Measurements from ENCODE around the gene ZBTB20.

The ZBTB20 gene

DNA sequence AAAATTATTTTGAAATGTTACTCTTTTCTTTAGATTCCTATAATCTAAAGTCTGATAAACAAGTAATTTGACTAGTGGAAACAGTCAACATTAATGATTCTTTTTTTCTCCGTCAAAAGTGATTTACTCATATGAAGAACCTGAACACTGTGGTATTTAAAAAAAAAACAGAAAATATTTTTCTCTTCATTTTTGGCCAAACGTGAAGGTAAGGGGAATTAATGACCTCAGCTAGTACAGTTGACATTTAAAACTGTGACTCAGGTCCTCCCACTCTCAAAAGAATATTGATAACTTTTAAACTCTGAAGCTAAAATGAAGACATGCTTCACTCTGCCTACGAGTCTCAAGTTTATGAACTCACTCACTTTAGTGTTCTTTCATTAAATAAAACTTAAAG is 818.7 kb downstream of the ZBTB20 start:
- DNase-seq (ENCODE audit: low read depth) = no peak

DNA sequence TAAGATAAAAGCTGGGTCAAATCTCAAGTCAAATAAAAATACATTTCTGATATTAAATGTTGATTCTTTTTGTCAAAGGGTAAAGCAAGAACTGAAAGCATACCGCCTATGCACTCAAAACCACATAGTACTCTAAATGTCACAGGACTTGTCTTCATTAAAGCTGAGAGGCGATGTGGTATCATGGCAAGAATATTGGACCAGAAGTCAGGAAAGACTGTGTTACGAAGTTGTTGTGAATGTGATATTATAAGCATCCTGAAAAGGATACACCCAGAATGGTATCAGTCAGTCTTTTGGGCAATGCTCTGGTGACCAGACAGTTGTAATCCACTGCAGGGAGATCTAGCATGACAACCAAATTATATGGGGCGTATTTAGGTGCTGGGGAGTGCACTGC is 819.4 kb downstream of the ZBTB20 start:
- no peak for DNase-seq (ENCODE audit: low read depth)

DNA sequence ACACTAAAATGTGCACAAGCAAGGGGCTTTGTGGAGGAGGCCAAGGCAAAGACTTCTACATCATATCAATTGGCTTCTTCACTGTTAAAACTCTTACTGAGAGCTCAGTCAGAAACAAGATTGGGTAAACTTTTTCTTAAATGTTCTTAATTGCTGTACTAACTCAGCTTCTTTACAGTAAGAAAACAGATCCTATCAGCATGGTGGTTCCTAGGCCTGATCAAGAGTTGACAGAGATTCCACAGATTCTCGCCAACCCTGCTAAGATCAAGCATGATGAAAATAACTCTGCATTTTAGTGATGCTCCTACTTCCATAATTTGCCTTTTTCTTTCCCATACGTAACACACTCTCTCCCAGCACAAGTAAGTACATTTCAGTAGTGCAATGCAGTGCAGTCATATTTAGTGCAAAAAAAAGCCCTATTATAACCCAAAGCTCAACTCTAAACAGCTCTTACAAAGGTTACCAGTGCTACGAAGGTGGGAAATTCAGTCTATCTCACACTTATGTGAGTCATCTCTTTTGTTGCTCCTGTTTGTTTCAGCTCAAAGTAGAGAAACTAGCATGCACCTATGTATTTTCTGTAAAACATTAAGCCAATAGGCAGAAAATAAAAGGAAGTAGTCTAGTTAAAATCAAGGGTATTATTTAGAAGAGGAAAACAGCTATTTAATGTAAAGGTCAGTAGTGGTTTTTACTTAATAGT is 823.4 kb downstream of the ZBTB20 start:
- DNase-seq (ENCODE audit: low read depth) = no peak

DNA sequence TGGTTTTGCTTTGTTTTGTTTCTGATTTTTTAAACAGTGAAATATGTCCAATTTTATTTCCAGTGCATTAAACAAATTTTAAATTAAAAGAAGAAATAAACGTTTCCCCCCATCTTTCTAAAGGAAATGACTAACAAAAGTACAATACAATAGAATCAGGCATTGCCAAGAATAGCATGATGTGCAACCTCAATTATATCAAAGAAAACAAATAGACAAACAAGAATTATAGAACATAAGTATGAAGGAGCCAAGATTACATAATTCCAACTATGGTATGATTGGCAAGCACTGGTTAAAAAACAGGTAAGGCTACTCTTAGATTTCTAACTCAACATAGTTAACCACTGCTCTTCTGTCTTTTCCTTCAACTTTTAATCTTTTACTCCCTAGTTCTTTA is 826.8 kb downstream of the ZBTB20 start:
- DNase-seq (ENCODE audit: low read depth) = no peak

DNA sequence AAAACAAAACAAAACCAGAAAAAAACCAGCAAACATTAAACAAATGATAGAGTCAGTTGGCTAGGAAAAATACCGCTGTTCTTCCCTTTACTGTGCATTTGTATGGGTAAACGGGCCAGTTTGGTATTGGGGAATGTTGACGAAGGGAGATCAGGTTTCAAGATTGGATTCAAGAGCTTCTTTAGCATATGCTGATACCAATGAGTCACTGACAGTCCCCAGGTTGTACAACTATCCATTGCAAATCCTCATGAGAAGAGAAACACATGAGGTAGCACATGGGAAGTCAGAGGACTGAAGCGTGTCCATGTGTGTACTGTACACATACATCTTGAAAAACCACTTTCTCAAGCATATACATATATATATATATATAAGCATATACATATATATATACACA is 827.6 kb downstream of the ZBTB20 start:
- no peak for DNase-seq (ENCODE audit: low read depth)

DNA sequence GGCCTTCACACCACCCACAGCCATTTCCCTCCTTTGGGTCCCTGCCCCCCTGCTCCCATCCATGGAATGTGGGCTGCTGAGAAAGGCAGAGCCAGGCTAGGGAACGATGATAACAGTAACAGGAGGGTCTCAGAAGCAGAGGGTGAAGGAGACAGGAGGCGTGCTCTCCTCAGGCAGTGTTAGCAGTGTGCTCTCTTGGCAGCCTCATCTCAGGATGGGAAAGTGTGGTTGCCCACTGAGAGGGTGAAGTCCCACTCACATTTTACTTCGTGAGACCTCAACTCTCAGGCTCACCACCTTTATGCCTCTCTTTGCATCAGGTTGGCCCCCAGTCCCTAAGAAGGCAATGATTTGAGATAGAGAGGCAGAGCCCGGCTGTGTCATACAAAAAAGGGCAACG is 828.8 kb downstream of the ZBTB20 start:
- no peak for DNase-seq (ENCODE audit: low read depth)

DNA sequence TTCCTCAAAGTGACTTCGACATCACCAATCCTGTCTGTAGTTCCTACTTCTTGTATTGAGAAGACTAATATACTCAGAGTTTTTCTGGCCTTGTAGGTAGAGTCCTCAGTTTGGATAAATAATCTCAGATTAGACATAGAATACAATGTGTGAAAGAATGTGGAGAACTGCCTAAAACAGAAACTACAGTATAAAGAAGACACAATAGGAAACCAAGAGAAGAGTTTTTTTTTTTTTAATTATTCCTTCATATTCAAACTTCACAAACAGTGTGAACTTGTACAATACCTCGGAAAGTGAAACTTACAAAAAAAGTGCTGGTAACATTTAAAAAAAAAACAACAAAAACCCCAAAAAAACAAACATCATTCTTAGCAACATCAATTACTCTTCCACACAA is 832.8 kb downstream of the ZBTB20 start:
- DNase-seq (ENCODE audit: low read depth) = no peak

DNA sequence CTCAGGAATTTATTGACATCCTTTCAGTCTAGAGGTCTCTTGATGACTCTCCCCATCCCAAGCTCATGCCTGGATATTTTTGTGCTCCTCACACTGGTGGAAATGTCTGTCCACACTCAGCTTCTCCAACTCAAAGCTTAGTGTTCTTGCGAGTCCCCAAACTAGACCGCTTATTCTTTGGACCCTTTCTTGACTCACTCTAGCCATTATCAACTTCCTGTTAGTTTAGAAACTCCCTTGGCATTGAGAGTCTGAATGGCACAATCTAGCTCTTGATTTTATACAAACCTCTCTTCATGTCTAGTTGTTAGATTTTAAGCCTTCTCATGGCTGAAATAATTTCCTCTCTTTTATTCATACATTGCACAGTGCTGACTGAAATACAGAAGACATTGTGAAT is 833.7 kb downstream of the ZBTB20 start:
- DNase-seq (ENCODE audit: low read depth) = no peak

DNA sequence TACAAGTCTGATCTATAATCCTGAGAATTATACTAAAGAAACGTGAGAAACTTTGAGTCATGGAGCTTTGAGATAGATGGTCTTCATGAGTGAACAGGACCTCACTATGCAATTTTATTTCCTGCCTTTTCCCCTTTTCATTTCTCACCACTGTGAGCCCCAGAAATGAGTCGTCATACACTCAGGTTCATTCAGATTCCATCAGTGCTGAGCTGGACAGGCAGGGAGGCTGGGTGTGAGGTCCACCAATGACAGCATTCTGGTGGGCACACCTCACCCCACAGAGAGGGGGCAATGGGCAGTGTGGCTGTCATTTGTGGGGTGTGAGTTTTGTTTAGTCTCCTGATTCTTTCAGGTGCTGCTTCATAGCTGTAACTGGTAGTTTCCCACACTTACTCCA is 836.4 kb downstream of the ZBTB20 start:
- no peak for DNase-seq (ENCODE audit: low read depth)

DNA sequence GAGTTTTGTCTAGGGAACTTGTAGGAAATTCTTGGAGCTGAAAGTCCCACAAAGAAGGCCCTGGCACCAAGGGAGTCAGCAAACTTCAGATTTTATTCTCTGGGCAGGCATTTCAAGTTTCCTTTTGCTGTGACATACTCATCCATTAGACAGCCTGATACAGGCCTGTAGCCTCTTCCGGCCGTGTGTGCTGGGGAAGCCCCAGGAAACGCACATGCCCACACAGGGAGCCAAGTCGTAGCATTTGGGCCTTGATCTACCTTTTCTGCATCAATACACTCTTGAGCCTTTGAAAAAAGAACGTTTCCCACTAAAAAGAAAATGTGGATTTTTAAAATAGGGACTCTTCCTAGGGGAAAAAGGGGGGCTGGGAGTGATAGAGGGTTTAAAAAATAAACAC is 838.3 kb downstream of the ZBTB20 start:
- DNase-seq (ENCODE audit: low read depth) = no peak

DNA sequence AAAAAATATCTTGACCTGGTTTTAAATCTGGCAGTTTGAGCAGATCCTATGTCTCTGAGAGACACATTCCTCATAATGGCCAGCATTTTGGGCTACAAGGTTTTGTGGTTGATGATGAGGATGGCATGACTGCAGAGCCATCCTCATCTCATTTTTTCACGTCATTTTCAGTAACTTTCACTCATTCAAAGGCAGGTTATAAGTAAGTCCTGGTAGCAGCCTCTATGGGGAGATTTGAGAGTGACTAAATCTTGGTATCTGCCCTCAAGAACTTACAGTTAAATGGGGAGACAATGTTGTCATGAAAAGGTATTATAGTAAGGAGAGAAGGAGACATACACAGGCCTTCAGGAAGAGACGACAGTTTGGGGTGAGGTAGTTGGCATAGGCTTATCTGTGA is 838.7 kb downstream of the ZBTB20 start:
- DNase-seq (ENCODE audit: low read depth) = no peak

DNA sequence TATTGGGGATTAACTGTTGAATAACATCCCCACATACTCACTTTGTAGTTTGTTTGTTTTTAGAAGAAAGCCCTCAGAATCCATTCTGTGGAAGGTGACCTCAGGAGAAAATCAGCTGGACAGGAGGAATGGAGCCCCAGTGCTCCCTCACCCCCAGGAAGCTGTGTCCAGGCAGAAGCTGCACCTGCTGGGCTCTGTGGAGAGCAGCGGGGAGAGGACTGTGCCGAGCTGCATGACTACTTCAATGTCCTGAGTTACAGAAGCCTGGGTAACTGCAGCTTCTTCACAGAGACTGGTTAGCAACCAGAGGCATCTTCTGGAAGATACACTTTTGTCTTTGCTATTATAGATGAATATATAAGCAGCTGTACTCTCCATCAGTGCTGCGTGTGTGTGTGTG is 839.3 kb downstream of the ZBTB20 start:
- no peak for DNase-seq (ENCODE audit: low read depth)

DNA sequence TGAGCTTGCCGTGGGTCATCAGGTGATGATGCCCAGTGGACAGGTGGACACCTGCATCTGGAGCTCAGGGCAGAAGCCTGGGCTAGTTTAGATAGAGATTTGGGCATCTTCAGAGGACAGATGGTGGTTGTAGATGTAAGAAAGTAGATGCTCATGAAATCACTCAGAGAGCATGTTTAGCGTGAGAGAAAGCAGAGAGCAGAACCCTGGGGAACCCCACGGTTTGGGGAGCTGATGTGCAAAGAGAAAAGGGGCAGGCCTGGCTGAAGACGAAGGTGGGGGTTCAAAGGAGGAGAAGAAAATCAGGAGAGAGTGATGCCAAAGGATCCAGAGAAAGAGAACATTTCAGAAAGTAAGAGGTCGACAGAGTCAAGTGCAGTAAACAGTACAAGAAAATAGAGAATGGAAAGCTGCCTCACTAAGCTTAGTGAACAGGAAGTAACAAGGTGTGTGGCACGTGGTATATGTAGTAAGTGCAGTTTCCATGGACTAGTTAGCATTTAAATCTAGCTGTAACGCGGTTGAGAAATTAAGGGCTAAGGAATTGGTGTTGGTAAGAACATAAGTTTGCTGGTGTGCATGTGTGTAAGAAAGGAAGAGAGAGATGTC is 839.8 kb downstream of the ZBTB20 start:
- DNase-seq (ENCODE audit: low read depth) = no peak

DNA sequence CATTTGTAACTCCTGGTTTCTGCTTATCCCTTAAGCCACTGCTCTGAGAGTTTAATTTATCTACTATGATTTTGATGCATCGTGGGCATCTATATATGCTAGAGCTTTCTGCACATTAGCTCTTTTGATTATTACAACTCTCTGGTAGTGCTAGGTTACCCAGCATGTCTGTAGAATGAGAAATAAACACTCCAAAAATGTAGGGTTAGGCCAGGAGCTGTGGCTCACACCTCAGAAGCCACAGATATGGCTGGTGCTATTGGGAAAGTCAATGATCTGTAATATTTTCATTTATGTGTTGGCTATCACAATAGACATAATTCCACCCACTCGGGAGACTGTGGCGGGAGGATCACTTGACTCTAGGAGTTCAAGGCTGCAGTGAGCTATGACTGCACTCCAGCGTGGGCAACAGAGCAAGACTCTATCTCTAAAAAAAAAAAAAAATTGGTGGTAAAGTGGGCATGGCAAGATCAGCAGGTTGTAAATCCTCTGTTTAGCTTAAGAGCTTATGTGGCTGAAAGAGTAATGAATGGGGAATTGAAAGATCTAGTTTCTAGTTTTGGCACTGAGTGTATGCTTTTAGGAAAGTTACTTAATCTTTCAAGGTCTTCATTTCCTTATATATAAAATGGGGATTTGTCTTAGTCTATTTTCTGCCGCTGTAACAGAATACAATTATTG is 847.0 kb downstream of the ZBTB20 start:
- DNase-seq (ENCODE audit: low read depth) = no peak

DNA sequence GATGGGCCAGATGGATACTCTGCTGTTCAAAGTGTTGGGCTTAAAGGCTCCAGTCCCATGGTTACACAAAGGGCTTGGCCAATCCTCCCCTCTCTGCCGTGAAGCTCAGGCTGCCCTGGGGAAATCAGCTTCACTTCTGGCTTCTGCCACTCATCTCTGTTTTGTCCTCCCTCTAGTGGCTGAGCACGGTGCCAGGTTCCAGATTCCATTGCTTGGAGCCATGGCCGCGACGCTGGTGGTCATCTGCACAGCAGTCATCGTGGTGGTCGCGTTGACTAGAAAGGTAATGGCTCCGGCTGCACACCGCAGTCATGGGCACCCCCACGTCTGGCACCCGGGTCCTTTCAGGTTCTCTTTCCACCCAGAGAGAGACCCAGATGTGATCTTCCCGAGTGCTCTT is 847.7 kb downstream of the ZBTB20 start:
- DNase-seq (ENCODE audit: low read depth) = no peak

DNA sequence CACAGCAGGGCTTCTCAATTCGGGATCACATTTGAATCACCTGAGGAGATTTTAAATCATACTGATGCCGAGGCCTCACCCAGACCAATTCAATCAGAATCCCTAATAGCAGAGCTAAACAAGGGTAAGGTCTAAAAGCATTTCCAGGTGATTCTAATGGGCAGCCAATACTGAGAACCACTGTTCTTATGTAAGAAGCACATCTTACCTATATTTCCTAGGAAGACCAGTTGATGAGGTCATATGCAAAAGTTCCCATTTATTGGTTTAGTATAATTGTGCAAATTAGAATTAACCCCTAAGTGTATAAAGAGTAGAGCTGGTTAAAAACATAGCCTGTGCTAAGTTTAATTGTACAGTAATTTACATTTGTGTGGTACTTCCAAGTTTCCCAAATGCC is 851.1 kb downstream of the ZBTB20 start:
- DNase-seq (ENCODE audit: low read depth) = no peak

DNA sequence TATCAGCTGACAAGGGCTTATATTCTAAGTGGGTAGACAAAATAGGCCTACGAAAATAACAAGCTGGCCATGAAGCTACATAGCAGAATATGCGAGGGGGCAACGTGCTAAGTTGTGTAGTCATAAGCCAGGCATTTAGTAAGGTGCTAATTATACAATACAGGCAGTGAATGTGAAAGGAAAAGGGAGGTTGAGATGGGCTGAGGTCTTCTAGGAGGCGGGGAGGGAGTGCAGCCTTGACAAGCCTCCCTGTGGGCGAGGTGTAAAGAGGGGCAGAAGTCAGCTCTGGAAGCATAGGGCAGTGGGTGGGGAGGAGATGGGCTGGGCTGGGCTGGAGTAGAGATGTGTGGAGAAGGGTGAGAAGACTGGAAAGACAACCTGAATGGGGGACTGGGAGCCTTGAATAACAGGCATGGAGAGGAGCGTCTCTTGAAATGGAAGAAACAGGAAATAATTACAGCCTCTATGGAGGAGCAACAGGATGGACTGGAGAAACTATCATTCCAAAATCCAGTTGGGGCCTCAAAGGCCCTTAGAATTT is 852.1 kb downstream of the ZBTB20 start:
- no peak for DNase-seq (ENCODE audit: low read depth)

DNA sequence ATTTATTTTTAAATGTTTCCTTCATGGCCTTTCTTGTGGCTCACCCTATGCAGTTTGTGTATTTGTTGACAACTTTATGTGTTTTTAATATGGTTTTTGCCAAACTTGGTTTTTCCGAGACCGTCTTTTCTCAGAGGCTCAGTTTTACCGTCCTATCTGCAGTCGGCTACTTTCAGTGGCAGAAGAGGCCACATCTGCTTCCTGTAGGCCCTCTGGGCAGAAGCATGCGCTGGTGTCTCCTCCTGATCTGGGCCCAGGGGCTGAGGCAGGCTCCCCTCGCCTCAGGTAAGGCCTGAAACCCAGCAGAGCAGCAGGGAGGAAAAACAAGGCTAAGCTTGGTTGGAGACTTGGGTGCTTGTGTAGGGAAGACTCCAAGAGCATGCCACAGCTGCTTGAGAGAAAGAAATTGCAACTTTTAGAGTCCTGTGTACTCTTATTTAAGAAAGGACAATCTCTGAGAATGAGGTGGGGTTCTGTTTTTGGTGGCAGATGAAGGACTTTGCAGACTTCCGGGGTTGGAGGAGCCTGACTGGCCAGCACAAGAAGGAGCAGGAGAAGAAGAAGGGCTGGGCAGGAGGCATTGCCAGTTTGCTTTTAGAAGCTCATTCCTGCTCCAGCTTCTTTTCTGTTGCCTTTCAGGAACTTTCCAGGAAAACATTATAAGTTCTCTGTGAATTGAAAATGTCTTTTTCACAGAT is 853.1 kb downstream of the ZBTB20 start, which contains the start of gene TIGIT:
TSS of gene TIGIT (plus strand) at position 191 of the 698 bp plus-strand sequence. CDS start at position 225, 34 bp downstream.
- no peak for DNase-seq (ENCODE audit: low read depth)

DNA sequence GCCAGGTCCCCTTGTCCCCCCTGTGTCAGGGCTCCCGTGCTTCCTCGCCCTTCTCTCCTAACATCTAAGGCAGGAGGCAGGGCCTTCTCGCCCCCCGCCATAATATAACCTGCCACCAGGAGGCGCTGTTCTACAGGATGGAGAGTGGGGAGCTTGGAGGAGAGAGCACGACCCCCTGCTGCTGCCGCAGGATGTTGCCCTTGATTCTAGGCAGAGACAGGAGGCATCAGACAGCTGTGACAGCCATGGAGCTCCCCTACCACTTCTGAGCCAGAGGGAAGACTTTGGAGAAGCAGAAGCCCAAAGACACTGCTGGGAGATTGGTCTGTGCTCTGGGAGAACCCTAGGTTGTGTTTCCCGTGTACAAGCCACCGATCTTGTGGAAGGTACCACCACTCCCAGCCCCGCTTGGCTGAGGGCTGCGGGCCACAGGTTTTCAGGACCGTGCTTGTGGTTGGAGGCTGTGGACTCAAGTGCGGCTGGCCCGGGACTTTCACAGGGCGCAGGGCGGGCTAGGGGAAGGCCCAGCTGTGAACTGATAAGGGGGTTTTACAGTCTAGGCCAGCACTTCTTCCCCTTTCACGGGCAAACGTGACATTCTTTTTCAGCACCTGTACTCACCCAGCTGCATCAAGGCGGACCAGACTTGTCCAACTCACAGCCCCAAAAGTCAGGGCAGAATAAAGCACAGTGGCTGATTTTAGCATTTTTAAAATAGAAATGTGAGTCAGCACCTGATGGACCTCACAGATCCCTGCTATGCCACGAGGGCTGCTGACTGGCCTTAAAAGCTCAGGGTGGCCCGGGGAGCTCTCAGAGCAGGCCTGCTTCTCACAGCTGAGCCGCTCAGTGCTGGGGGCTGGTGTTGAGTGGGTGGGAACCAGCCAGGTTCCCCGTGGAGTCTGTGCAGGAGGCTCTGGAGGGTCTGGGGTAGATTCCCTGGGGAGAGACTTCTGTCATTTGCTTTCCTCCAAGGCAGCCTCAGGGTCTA is 855.9 kb downstream of the ZBTB20 start:
- DNase-seq (ENCODE audit: low read depth) = no peak

DNA sequence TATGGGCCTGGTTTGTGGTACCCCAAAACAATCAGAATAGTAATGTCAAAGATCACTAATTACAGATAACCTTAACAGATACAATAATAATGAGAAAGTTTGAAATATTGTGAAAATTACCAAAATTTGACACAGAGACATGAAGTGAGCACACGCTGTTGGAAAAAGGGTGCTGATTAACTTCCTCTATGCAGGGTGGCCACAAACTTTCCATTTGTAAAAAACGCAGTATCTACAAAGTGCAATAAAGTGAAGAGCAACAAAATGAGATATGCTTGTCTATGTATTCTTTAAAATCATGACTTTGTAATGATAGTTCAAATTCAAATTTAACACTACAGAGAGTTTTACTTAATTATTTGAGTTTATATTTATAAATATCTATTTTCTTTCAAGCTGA is 860.8 kb downstream of the ZBTB20 start:
- no peak for DNase-seq (ENCODE audit: low read depth)

DNA sequence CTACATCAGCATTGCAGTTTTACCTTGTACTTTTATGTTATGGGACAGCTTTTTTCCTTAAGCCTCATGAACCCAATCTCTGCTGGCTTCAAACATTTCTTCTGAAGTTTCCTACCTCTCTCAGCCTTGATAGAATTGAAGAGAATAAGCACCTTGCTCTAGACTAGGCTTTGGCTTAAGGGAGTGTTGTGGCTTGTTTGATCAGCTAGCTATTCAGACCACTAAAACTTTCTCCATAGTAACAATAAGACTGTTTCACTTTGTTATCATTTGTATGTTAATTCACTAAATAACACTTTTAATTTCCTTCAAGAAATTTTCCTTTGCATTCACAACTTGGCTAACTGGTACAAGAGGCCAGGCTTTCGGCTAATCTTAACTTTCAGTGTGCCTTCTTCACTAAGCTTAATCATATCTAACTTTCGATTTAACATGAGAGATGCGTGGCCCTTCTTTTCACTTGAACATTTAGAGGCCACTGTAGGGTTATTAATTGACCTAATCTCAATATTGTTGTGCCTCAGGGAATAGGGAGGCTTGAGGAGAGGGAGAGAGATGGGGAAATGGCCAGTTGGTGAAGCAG is 861.3 kb downstream of the ZBTB20 start:
- DNase-seq (ENCODE audit: low read depth) = no peak

Data from stromal cell of bone marrow (primary cell).